B cell (primary cell): ENCODE results near the gene NPSR1.

ENCODE experiments used
- CTCF ChIP-seq: fragments of 200-600 bp; IDR thresholded peaks from one replicate; pipeline ENCODE4 v1.8.0; 2022; ENCODE audit warnings: antibody characterized with exemption, mild to moderate bottlenecking
- EZH2 ChIP-seq: IDR thresholded peaks from 2 replicates; pipeline ENCODE4 v1.6.1; 2012; ENCODE audit warnings: borderline replicate concordance, low read depth, mild to moderate bottlenecking, moderate library complexity, low read length; ENCODE audit not compliant: insufficient read depth, poor library complexity, severe bottlenecking

GRCh38 chr7:34850681-34851080 lies 192.7 kb downstream of the NPSR1 start:
- no peak for TF ChIP-seq CTCF
- no peak for TF ChIP-seq EZH2
